ENCODE measurements around the gene DPEP1.

DPEP1 gene

GRCh38 chr16:89595330-89596060 is 17.9 kb upstream of the DPEP1 start:
- no peak overlapping the region for H3K4me3 ChIP-seq (ENCODE audit: low read depth, low read length)
- TF ChIP-seq, protein P1, sequence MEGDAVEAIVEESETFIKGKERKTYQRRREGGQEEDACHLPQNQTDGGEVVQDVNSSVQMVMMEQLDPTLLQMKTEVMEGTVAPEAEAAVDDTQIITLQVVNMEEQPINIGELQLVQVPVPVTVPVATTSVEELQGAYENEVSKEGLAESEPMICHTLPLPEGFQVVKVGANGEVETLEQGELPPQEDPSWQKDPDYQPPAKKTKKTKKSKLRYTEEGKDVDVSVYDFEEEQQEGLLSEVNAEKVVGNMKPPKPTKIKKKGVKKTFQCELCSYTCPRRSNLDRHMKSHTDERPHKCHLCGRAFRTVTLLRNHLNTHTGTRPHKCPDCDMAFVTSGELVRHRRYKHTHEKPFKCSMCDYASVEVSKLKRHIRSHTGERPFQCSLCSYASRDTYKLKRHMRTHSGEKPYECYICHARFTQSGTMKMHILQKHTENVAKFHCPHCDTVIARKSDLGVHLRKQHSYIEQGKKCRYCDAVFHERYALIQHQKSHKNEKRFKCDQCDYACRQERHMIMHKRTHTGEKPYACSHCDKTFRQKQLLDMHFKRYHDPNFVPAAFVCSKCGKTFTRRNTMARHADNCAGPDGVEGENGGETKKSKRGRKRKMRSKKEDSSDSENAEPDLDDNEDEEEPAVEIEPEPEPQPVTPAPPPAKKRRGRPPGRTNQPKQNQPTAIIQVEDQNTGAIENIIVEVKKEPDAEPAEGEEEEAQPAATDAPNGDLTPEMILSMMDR (IDR thresholded peaks at IDR 0.05; ENCODE audit: control insufficient read depth, extremely low read depth, insufficient read depth) = no peak
- DNase-seq (ENCODE audit: low read depth) = no peak

DNA sequence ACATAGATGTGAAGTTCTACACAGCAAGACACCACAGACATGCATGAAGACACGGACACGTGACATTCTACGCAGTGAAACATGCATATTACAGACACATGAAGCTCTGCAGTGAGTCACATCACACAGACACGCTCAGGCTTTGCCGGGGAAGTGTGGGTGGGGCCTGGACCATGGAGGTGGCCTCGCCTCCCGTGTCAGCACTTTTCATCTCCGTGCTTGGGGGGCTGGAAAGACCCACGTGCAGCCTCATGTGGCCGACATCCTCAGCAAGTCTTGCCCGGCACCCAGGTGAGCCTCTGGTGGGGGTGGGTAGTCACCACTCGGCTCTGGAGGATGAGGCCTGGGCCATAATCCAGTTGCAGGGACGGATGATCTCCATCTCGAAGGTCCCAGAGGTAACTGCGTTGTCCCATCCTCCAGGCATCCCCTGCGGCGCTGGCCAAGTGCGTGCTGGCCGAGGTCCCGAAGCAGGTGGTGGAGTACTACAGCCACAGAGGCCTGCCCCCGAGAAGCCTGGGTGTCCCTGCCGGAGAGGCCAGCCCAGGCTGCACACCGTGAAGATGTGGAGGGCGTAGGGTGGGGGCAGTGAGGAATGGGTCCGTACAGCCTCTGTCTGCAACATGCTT is 17.3 kb upstream of the DPEP1 start:
- TF ChIP-seq, protein P1 (IDR thresholded peaks at IDR 0.05; ENCODE audit: control insufficient read depth, extremely low read depth, insufficient read depth) = no peak
- no peak overlapping the region for H3K4me3 ChIP-seq (ENCODE audit: low read depth, low read length)
- DNase-seq (ENCODE audit: low read depth) = no peak

- TF ChIP-seq, protein P1 (IDR thresholded peaks at IDR 0.05; ENCODE audit: control insufficient read depth, extremely low read depth, insufficient read depth) = no peak
- H3K4me3 ChIP-seq (ENCODE audit: low read depth, low read length) = no peak overlapping the region
- DNase-seq (ENCODE audit: low read depth) = no peak
These were observed 16.3 kb upstream of the DPEP1 start for GRCh38 chr16:89596957-89597649.

DNA sequence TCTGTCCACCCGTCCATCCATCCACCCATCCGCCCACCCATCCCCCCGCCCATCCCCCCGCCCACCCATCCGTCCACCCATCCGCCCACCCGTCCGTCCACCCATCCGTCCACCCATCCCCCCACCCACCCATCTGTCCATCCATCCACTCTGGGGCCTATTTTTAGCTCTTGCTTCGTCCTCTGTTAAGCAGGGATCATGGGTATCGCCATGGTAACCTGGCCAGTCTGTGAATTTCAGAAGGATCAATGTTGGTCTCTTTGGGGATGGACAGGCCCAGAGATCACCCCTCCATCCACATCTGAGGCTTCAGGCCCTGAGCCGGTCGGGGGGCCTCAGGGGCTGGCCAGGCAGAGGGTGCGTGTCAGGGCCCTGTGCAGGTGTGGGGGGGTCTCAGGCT is 15.2 kb upstream of the DPEP1 start:
- no peak for DNase-seq (ENCODE audit: low read depth)
- TF ChIP-seq, protein P1 (IDR thresholded peaks at IDR 0.05; ENCODE audit: control insufficient read depth, extremely low read depth, insufficient read depth) = no peak
- no peak overlapping the region for H3K4me3 ChIP-seq (ENCODE audit: low read depth, low read length)

GRCh38 chr16:89599451-89599858 is 14.0 kb upstream of the DPEP1 start:
- H3K4me3 ChIP-seq (ENCODE audit: low read depth, low read length) = no peak overlapping the region
- TF ChIP-seq, protein P1 (IDR thresholded peaks at IDR 0.05; ENCODE audit: control insufficient read depth, extremely low read depth, insufficient read depth) = peak; percentile 43
- no peak for DNase-seq (ENCODE audit: low read depth)

GRCh38 chr16:89599902-89600301 is 13.5 kb upstream of the DPEP1 start:
- no peak for DNase-seq (ENCODE audit: low read depth)
- no peak overlapping the region for H3K4me3 ChIP-seq (ENCODE audit: low read depth, low read length)
- TF ChIP-seq, protein P1 (IDR thresholded peaks at IDR 0.05; ENCODE audit: control insufficient read depth, extremely low read depth, insufficient read depth) = no peak

Data from LNCaP clone FGC (cell line).